ENCODE data around the gene MPZL3.

The MPZL3 gene, protein sequence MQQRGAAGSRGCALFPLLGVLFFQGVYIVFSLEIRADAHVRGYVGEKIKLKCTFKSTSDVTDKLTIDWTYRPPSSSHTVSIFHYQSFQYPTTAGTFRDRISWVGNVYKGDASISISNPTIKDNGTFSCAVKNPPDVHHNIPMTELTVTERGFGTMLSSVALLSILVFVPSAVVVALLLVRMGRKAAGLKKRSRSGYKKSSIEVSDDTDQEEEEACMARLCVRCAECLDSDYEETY

DNA sequence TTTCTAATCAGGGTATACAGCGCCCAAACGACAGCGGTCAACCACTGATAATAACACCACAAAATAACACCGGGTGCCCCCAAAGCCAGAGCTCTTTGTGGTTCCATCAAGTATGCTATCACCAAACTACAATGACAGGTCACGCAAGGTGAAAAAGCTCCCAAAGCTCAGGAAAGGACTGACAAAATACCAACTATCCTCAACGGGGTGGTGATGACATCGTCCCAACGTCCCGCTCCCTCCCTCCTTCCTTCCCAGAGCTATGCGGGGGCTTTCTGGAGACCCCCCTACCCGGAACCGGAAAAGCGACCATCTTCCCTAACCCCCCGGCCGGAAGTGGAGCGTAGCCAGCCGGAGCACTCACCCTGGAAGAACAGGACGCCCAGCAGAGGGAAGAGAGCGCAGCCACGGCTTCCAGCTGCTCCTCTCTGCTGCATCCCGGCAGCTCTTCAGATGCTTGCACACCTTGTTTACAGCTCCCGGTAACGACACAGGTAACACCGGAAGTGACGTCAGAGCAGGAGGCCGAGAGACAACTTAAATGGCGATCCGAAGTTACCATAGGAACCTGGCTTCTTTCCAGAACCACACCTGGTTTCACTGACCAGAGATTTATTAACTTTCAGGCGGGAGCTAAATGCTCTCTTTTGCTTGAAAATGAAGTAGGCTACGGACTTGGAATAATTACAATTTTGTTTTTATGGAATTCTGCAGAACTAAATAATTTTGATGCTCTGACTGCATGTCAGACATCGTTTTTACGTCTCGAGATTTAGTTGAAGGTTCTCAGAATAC is at the start of gene MPZL3:
TSS of gene MPZL3 (minus strand) at position 508 of the 795 bp plus-strand sequence. CDS start at position 437, 71 bp downstream.
- peak; percentile 98 for DNase-seq (ENCODE audit: low read depth, low spot score)
- H3K27ac ChIP-seq = peak within 1 kb of the TSS; percentile 97

DNA sequence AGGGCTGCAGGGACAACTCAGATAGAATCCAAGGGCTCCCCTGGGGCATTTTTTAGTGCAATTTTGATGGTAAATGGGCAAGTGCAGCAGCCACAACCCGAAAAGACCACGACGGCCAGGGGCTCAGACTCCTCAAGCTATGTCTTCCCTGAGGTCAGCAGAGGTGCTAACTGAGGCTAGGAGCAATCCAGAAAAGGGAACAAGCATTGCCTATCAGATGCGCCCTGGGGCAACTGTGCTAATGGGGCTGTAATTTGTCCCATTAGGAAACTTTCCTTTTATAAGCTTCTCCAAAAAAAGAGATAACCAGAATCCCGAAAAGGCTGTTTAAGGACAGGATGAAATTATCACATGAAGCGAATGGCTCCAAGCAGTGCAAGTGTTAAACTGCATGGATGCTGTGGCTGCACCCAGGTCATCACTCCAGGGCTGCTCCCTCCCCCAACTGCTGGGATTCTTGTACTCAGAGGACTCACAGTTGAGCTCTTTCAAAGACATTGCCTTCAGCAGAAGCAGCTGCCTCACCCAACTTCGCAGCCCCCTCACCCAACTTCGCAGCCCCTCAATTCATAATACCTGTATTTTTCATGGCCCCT is 49.5 kb upstream of the MPZL3 start:
- H3K27ac ChIP-seq = no peak overlapping the region
- no peak for DNase-seq (ENCODE audit: low read depth, low spot score)

DNA sequence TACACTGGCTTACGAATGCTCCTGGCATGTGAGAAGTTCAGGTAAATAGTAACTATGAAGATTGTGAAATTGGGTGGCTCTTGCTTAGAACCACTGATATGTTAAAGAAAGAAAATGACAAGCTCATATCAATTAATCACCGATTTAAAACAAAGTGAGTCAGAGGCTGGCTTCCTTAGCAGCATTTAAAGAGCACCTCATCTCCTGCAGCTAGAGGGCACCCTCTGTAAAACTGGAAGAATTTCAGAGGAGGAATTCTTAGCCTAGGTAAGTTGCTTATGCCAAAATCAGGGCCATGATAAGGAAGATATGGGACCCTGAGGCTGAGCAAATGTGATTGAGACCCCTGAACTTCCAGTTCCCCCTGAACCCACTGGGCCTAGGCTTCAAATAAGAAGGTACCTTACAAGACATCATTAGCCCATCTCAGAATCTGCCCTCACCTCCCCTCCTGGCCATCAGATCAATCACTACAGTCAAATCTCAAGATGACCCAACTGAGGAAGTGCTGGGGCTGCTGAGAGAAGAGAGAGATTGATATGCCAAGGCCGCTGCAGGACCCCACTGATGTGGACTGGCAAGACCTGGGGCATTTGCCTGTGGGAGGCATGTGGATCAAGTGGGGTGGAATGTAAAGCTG is 43.8 kb upstream of the MPZL3 start:
- no peak for DNase-seq (ENCODE audit: low read depth, low spot score)
- H3K27ac ChIP-seq = no peak overlapping the region

DNA sequence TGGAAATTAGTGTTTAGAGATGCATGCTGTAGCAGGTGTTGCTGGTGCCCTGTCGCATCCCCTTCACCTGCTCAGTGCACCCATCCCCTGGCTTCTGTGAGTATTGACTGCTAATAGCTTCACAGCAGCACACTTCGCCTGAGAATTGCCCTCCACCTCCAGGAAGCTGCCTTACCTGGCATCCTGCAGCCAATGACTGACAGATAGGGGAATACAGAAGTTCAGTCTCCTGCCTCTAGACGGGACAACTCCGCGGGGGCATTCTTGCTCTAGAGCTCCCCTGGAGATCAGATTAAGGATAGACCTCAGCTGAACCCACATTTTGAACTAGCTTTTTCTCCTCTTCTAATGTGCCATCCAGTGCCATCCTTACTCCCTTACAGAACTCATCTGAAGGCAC is 43.0 kb upstream of the MPZL3 start:
- no peak for DNase-seq (ENCODE audit: low read depth, low spot score)
- H3K27ac ChIP-seq = no peak overlapping the region

DNA sequence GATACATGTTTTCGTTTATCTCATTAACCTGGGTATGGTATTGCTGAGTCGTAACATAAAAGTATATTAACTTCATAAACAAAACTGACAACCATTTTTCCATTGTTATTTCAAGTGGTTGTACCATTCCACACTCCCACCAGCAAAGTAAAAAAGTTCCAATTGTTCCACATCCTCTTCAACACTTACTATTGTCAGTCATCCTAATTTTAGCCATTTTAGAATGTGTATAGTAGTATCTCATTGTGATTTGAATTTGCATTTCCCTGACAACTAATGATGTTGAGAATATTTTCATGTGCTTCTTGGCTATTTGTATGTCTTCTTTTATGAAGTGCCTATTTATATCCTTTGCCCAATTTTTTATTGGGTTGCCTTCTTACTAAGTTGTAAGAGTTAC is 41.9 kb upstream of the MPZL3 start:
- no peak for DNase-seq (ENCODE audit: low read depth, low spot score)
- no peak overlapping the region for H3K27ac ChIP-seq

DNA sequence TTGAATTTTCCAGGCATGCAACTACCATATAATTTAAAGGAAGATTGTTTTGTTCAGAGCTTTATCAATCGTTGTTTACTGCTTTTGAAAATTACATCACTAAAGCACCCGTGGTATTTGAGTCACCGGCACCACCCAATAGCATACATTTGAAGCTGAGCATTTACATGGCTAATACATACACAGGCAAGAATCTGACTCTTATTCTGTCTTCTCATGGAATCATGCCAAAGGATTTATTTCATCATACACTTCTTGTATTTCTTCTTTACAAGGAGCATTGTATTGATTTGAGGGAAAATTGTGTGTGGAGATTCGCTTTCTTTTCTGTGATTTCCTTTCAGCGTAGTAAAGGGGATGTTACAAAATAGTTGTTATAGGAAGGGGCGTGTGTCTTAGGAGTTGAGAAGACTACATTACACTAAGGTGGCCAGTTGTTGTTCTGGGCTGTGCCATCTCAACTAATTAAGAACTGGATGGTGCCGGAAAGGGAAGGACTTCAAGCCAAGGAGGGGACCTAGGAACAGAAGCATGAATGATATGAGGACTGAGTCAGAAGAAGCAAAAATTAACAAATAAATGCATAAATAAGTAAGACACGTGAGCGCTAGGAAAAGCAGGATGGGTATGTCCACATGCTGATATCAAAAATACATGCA is 39.4 kb upstream of the MPZL3 start:
- H3K27ac ChIP-seq = peak overlapping the region; percentile 67
- DNase-seq (ENCODE audit: low read depth, low spot score) = peak; percentile 64

DNA sequence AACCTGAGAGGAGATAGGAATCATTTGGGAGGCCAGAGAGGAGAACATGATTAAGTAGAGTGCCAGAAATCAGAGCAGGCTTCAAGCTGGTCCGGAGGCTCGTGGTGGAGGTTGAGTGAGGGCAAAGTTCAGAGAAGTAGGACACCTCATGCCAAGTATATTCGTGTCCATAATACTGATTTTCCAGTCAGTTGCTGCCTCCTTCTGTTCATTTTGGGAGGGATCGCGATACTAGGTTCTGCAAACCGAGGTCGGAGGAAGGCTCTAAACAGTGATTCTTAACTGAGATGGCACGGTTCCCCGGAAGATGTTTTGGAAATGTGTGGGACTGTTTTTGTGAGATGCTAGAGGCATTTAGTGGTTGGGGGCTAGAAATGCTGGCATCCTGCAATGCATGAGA is 38.8 kb upstream of the MPZL3 start:
- DNase-seq (ENCODE audit: low read depth, low spot score) = no peak
- peak overlapping the region; percentile 67 for H3K27ac ChIP-seq

DNA sequence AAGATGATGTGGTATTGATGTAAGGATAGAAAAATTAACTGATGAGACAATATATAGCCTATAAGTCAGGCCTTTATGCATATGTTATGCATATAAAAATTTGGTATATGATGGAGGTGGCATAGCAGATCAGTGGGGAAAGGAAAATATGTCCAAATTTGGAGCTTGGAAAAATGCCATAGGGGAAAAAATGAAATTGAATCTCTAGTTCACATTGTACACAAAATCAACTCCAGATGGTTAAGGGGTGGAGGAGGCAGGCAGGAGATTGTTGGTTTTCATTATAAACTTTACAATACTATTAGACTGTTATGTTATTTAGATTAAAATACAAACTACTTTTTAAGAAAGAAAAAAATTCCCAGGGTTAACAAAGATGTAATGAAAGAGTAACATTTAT is 37.2 kb upstream of the MPZL3 start:
- DNase-seq (ENCODE audit: low read depth, low spot score) = no peak
- no peak overlapping the region for H3K27ac ChIP-seq

DNA sequence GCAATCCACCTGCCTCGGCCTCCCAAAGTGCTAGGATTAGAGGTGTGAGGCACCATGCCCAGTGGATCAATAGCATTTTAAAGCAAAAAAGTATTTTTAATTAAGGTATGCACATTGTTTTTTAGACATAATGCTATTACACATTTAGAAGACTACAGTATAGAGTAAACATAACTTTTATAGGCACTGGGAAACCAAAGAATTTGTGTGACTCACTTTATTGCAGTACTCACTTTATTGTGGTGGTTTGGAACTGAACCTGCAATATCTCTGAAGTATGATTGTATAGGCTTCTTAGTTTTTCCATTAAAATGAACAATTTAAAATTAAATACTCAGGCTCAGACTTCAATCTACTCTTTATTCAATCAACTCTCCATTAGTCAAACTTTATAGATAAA is 34.8 kb upstream of the MPZL3 start:
- DNase-seq (ENCODE audit: low read depth, low spot score) = no peak
- H3K27ac ChIP-seq = peak overlapping the region; percentile 58

DNA sequence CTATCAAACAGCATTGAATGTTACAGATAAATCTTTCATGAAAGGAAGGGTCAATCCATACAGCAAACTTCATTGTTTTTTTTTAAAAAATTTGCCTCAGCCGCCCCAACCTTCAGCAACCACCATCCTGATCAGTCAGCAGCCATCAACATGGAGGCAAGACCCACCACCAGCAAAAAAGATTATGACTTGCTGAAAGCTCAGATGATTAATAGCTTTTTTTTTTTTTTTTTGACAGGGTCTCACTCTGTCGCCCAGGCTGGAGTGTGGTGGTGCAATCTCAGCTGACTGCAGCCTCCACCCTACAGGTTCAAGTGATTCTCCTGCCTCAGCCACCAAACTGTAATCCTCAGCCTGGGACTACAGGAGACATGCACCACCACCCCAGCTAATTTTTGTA is 34.4 kb upstream of the MPZL3 start:
- peak overlapping the region; percentile 58 for H3K27ac ChIP-seq
- DNase-seq (ENCODE audit: low read depth, low spot score) = no peak

DNA sequence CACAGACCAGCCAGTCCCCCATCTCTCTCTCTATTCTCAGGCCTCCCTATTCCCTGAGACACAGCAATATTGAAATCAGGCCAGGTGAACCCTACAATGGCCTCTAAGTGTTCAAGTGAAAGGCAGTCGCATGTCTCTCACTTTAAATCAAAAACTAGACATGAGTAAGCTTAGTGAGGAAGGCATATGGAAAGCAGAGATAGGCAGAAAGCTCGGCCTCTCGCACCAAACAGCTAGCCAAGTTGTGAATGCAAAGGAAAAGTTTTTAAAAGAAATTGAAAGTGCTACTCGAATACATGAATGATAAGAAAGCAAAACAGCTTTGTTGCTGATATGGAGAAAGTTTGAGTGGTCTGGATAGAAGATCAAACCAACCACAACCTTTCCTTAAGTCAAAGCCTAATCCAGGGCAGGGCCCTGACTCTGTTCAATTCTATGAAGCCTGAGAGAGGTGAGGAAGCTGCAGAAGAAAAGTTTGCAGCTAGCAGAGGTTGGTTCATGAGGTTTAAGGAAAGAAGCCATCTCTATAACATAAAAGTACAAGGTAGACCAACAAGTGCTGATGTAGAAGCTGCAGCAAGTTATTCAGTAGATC is 31.7 kb upstream of the MPZL3 start:
- no peak overlapping the region for H3K27ac ChIP-seq
- DNase-seq (ENCODE audit: low read depth, low spot score) = no peak

DNA sequence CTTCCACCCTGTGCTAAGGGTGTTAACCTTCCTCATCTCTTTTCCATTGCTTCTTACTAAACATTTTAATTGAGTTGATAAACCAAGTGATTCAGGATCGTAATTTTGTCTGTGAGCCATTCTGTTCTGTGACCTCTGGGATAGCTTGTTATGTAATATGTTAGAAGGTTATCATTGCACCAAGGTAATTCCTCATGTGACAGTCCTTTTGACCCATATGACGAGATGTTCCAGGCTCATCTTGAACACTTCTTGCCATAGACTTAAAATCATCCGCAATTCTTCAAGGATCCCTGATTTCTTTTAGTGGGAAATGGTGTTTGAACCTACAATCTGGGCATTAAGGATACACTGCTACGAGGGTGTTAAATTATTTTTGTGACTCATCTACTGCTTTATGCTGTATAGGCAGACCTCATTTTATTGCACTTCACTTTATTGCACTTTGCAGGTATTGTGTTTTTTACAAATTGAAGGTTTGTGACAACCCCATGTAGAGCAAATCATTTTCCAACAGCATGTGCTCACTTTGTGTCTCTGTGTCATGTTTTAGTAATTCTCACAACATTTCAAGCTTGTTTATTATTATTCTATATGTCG is 31.0 kb upstream of the MPZL3 start:
- DNase-seq (ENCODE audit: low read depth, low spot score) = no peak
- H3K27ac ChIP-seq = no peak overlapping the region

DNA sequence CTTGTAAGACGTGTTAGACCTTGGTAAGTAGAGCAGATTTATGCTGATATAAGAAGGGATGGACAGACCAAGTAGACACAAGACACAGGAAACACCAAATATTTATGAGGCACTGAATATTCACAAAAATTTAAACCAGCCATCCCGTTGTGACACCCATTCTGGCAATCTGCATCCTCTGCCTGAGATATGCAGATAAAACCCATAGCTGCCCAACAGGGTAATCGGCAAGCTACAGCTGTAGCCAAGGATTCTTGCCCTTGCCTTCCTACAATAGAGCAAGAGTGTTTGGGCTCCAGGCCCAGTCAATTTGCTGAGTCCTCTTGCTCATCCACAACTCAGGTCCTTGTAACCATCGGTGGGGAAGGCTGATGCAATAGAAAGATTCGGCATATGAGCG is 30.4 kb upstream of the MPZL3 start:
- no peak for DNase-seq (ENCODE audit: low read depth, low spot score)

DNA sequence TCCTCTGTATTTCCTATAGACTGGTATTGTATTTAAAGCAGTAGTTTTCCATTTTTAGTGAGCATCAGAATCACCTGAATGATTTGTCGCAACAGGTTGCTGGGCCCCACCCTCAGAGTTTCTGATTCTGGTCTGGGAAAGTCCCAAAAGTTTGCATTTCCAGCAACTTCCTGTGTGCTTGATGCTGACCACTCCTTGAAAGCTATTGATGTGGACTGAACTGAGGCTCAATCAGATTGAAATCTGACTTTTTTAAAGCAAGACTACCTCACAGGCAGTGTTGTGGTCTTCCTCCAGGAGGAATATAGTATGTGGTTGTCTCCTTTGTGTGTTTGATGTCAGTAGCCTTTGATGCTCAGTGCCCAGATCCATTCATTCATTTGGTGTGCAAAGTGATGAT is 29.1 kb upstream of the MPZL3 start:
- peak overlapping the region; percentile 8 for H3K27ac ChIP-seq
- DNase-seq (ENCODE audit: low read depth, low spot score) = no peak

More for the DNA sequence above, 30.4 kb upstream of the MPZL3 start:
- H3K27ac ChIP-seq = no peak overlapping the region

DNA sequence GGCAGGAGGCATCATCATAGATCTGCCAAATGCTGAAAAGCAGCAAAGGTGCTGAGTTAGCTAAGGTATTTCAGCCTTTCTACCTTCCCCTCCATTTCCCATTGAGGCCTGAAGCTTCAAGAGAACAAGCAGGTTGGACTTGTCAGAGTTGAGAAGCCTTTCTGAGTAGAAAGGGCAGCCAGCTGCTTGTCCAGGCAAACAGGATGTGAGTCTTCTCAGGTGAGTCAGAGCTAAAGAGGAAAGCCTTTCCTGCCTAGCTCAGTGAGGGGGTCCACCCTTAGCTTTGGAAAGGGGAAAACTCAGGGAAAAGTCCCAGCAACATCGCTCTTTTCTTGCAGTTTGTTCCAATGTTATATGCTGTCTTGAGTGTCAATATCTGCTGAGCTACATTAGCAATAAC is 25.1 kb upstream of the MPZL3 start:
- DNase-seq (ENCODE audit: low read depth, low spot score) = peak; percentile 83
- H3K27ac ChIP-seq = peak overlapping the region; percentile 93

DNA sequence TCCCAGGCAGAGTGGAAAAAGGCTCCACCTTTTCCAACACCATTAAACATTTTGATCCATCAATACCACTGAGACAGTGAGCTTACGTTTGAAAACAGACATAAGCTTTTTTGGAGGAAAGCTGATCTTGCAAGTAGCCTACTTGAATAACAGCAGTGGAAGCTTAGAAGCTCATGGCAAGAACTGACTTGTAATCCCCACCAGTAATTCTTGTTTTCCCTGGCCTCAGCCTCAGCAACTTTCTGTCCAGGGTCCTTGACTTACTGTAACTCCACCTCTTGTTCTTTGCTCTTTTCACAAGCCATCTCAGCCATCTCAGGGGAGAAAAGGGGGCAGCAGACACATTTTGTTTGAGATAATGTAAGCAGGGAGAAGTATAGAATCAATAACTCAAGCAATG is 24.3 kb upstream of the MPZL3 start:
- no peak for DNase-seq (ENCODE audit: low read depth, low spot score)
- H3K27ac ChIP-seq = peak overlapping the region; percentile 93

DNA sequence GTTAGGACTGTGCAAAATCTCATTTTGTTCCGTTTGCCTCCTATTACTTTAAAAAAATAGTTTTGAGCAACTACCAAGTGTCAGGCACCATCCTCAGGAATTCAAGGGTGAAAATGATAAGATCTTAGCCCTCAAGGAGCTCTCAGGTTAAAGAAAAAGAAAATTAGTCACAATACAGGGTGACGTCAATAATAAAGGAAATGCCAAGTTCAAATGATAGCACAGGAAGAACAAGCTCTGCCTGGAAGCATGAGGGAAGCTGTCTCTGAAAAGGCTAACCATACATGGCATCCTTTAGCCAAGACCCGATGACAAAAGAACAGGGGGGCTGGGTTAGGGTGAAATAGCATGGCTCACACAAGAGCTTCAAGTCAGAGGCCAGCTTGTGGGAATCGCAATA is 23.0 kb upstream of the MPZL3 start:
- H3K27ac ChIP-seq = peak overlapping the region; percentile 93
- no peak for DNase-seq (ENCODE audit: low read depth, low spot score)

DNA sequence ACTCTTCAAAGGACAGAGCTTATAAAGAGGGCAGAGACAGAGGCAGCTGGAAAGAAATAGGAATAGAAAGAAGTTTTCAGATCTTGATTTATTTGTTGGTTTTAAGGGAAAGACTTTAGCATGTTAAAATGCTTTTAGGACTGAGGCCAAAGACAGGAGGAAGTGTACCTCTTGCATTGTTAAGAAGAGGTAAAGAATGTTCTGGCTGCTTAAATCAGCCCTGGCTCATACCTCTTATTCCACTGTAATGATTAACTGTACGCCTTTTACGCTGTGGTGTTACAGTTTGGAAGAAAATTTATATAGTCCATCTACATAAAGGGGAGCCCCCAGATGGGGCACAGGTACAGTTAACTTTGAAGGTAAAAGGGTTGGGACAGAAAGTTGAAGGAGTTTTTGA is 22.0 kb upstream of the MPZL3 start:
- no peak for DNase-seq (ENCODE audit: low read depth, low spot score)
- H3K27ac ChIP-seq = peak overlapping the region; percentile 93

DNA sequence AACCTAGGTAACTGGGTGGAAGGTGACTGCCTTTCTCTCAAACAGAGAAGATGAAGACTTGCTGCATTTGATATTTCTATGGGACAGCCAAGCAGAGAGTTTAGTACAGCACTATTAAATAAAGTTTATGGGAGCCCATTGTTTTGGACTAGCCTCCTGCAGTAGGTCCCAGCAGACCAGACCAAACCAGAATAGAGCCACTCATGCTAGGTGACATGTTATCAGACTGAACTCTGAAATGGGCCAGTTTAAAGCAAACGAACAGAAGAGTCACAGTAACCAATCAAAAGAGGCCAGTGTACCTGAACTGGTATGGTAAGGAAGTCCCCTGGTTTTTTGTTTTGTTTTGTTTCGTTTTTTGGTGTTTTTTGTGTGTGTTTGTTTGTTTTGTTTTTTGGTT is 19.8 kb upstream of the MPZL3 start:
- DNase-seq (ENCODE audit: low read depth, low spot score) = no peak
- no peak overlapping the region for H3K27ac ChIP-seq

DNA sequence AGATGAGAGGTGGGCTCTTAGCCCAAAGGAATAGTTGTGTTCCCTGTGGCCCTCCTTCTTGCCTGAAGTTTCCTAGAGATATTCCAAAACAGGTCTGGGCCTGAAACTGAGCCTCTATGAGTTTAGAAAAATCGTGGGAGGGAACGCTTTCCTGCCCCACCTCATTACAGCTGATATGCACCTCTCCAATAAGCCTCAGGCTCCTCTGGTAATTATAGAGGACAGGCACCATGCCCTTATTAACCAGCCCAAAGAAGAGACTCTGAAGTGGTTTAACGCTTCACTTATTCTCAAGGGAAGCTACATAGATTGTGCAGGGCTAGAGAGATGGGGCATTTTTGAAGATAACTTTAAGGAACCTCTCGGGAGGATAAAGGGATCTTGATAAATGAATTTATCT is 15.3 kb upstream of the MPZL3 start:
- no peak for DNase-seq (ENCODE audit: low read depth, low spot score)
- H3K27ac ChIP-seq = peak overlapping the region; percentile 91

All from epithelial cell of prostate (primary cell).